K562 (cell line): ENCODE data around the gene ZNF180. TPM values are rescaled to one million over a fixed set of nuclear protein-coding genes. Genes with fewer than 3 reads are reported as not detected.

Experiments used
- FIP1L1 ChIP-seq: fragments of 200-400 bp; formaldehyde crosslinking; IDR thresholded peaks from 2 replicates; pipeline ENCODE4 v1.6.1; 2018; ENCODE audit warnings: mild to moderate bottlenecking, low read depth, low read length; ENCODE audit not compliant: poor library complexity, severe bottlenecking
- FOXP1 ChIP-seq: sonication (generic); formaldehyde crosslinking; IDR thresholded peaks from 2 replicates; pipeline ENCODE4 v1.8.0; 2022; ENCODE audit warnings: mild to moderate bottlenecking, missing genetic modification reagents
- HMBOX1 ChIP-seq: sonication (generic); IDR thresholded peaks from 2 replicates; pipeline ENCODE4 v1.6.1; 2016
- KHSRP ChIP-seq: fragments of 450-650 bp; IDR thresholded peaks from 2 replicates; pipeline ENCODE4 v1.6.1; 2017
- MNT ChIP-seq, 2 experiments: fragments of 450-650 bp; conservative IDR thresholded peaks; 2 replicates each; pipeline ENCODE4 v1.6.1; 2017; ENCODE audit warnings: mild to moderate bottlenecking in 2 of 2, moderate library complexity in 2 of 2
- PHB ChIP-seq: fragments of 250-450 bp; sonication (Bioruptor Pico); IDR thresholded peaks from 2 replicates; pipeline ENCODE4 v1.5.0; 2021
- PHB2 ChIP-seq: fragments of 450-650 bp; IDR thresholded peaks from 2 replicates; pipeline ENCODE4 v1.6.1; 2017; ENCODE audit warnings: low read depth
- PHF8 ChIP-seq: fragments of 200-600 bp; sonication (generic); IDR thresholded peaks from 2 replicates; pipeline ENCODE4 v1.6.1; 2012; ENCODE audit warnings: mixed run types, mild to moderate bottlenecking, inconsistent platforms, low read length, moderate library complexity, borderline replicate concordance
- PKNOX1 ChIP-seq: fragments of 450-650 bp; IDR thresholded peaks from 2 replicates; pipeline ENCODE4 v1.6.1; 2016
- PPARD ChIP-seq: fragments of 250-450 bp; sonication (Bioruptor Pico); IDR thresholded peaks from 2 replicates; pipeline ENCODE4 v1.8.0; 2022; ENCODE audit warnings: inconsistent platforms, mild to moderate bottlenecking, moderate library complexity
- RAD51 ChIP-seq: fragments of 450-650 bp; IDR thresholded peaks from 2 replicates; pipeline ENCODE4 v1.7.1; 2016; ENCODE audit warnings: low read depth, mild to moderate bottlenecking, borderline replicate concordance
- RBM25 ChIP-seq: fragments of 200-400 bp; formaldehyde crosslinking; IDR thresholded peaks from 2 replicates; pipeline ENCODE4 v1.6.1; 2018; ENCODE audit warnings: low read length, low read depth, moderate library complexity; ENCODE audit not compliant: severe bottlenecking
- SP1 ChIP-seq: sonication (generic); formaldehyde crosslinking; IDR thresholded peaks from 2 replicates; pipeline ENCODE4 v1.8.1; 2022; ENCODE audit warnings: mild to moderate bottlenecking, missing genetic modification reagents
- SUPT5H ChIP-seq: fragments of 450-650 bp; IDR thresholded peaks from 2 replicates; pipeline ENCODE4 v1.6.1; 2016
- TCFL5 ChIP-seq: fragments of 250-450 bp; sonication (Bioruptor Pico); conservative IDR thresholded peaks from 2 replicates; pipeline ENCODE4 v1.6.1; 2021; ENCODE audit warnings: mild to moderate bottlenecking, moderate library complexity, matching md5 sums
- U2AF1 ChIP-seq: fragments of 200-400 bp; formaldehyde crosslinking; optimal IDR thresholded peaks from 2 replicates; pipeline ENCODE3; 2017; ENCODE audit warnings: mild to moderate bottlenecking, low read depth, low read length, moderate library complexity
- ZNF277 ChIP-seq: fragments of 250-450 bp; sonication (Bioruptor Pico); IDR thresholded peaks from 2 replicates; pipeline ENCODE4 v1.8.0; 2022; ENCODE audit warnings: inconsistent platforms, mild to moderate bottlenecking, moderate library complexity, borderline replicate concordance
- ZNF41 ChIP-seq: fragments of 250-450 bp; sonication (Bioruptor Pico); conservative IDR thresholded peaks from 2 replicates; pipeline ENCODE4 v1.4.0; 2020; ENCODE audit warnings: mild to moderate bottlenecking
- ZNF445 ChIP-seq: fragments of 250-450 bp; sonication (Bioruptor Pico); IDR thresholded peaks from 2 replicates; pipeline ENCODE4 v1.4.0; 2020; ENCODE audit warnings: low read depth, mild to moderate bottlenecking, moderate library complexity
- ZNF707 ChIP-seq: fragments of 250-450 bp; sonication (Bioruptor Pico); conservative IDR thresholded peaks from 2 replicates; pipeline ENCODE4 v1.8.0; 2022; ENCODE audit warnings: inconsistent platforms, mild to moderate bottlenecking, moderate library complexity
- polyA plus RNA-seq, 8 experiments: library from polyadenylated mRNA; depleted of rRNA in 4 of 8; stranded (reverse) in 5 of 8; unstranded in 3 of 8; fragments of >200 nt; fragmentation: Nextera tagmentation in 2 of 8; fragmentation: Illumina TruSeq in 1 of 8; extraction: Ambion mirVana in 2 of 8; extraction: Trizol in 1 of 8; gene quantifications; 2 replicates each; pipeline versions ENCODE4 v1.2.1 to v1.2.3, GENCODE V29; 2011 to 2014; ENCODE audit warnings: inconsistent platforms in 1 of 8, missing spikeins in 1 of 8
- total RNA-seq, 7 experiments: library from RNA; depleted of rRNA in 6 of 7; stranded (reverse); fragments of >200 nt in 6 of 7; fragmentation: Illumina TruSeq in 2 of 7; extraction: Trizol in 2 of 7; gene quantifications; 2 replicates each; pipeline versions ENCODE4 v1.2.1 to v1.2.3, GENCODE V29; 2011 to 2021; ENCODE audit warnings: low replicate concordance in 1 of 7

ZNF180 gene
- total and polyA plus RNA-seq, 9 of the 15 experiments (the other 6 are each of a cell fraction or from before 2014, with no cell fraction given), result 1.8 to 8.7 (median 5.9) TPM

- TF ChIP-seq SUPT5H, result peak; percentile 92
- peak; percentile 60 for TF ChIP-seq U2AF1
- peak; percentile 31; the same call in 1 of the 2 replicates for TF ChIP-seq PKNOX1
- no peak for TF ChIP-seq PHB (CRISPR knock-in tag)
- no peak for TF ChIP-seq TCFL5 (CRISPR knock-in tag)
- TF ChIP-seq RBM25, result no peak
- no peak for TF ChIP-seq PPARD (CRISPR knock-in tag)
- TF ChIP-seq PHB2, result no peak
- peak; percentile 100 for TF ChIP-seq PHF8
- TF ChIP-seq ZNF707 (CRISPR knock-in tag), result no peak
- TF ChIP-seq ZNF41, result no peak
- no peak for TF ChIP-seq ZNF277 (CRISPR knock-in tag)
- TF ChIP-seq MNT (conservative IDR thresholded peaks at IDR 0.05), result peak; percentile 85 to 93
- TF ChIP-seq HMBOX1, result no peak; the same call in 1 of the 2 replicates
- TF ChIP-seq ZNF445 (CRISPR knock-in tag), result no peak
- no peak for TF ChIP-seq RAD51
- TF ChIP-seq KHSRP, result peak; percentile 66
- peak; percentile 84 for TF ChIP-seq FOXP1 (CRISPR knock-in tag)
- no peak; the same call in 1 of the 2 replicates for TF ChIP-seq SP1 (CRISPR knock-in tag)
- TF ChIP-seq FIP1L1, result peak; percentile 77
Measured at GRCh38 chr19:44499962-44500949, at the start of gene ZNF180 (continued).
